Activated CD8-positive, alpha-beta memory T cell treated with anti-CD3 and anti-CD28 coated beads for 4 hours (primary cell): ENCODE data around the gene SLC7A7.
"Not testable (repeated sequence)": the region's sequence is repeated elsewhere in the genome, so short reads cannot be mapped to it uniquely, and the experiment has no call there.

ENCODE experiments used
- DNase-seq, 2 donors: peaks; one replicate each; pipeline ENCODE4 v3.0.0-alpha.2; 2020; ENCODE audit warnings: low read depth in 2 of 2

SLC7A7 gene

GRCh38 chr14:22814941-22815713 is at the start of gene SLC7A7:
TSS of gene SLC7A7 (minus strand) at chr14:22815435. CDS start at chr14:22813398, 2,037 bp downstream.
- DNase-seq = no peak

- no peak for DNase-seq
These were observed 49.7 kb upstream of the SLC7A7 start for GRCh38 chr14:22864979-22865378.

GRCh38 chr14:22861651-22862050 is 46.4 kb upstream of the SLC7A7 start:
- no peak for DNase-seq

DNA sequence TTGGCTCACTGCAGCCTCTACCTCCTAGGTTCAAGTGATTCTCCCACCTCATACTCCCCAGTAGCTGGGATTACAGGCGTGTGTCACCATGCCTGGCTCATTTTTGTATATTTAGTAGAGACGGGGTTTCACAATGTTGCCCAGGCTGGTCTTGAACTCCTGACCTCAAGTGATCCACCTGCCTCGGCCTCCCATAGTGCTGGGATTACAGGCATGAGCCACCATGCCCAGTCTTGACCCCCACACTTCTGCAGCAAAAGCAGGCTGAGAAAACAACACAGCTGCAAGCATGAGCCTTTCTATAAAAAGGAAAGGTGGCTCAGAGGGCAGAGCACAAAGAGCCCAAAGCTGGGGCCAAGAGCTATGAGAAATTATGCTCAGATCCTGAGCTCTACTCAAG is 45.1 kb upstream of the SLC7A7 start:
- not testable (repeated sequence) for DNase-seq

DNA sequence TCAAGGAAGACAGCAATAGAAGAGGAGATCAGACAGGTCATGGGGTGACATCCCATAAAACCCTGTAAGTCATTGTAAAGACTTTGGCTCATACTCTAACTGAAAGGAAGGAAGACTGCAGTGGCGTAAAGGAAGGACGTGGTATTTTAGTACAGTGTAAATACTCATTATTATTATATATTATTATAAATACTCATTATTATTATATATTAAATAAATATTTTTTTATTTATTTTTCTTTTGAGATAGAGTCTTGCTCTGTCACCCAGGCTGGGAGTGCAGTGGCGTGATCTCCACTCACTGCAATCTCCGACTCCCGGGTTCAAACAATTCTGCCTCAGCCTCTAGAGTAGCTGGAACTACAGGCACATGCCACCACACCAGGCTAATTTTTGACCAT is 41.2 kb upstream of the SLC7A7 start:
- no peak for DNase-seq

DNA sequence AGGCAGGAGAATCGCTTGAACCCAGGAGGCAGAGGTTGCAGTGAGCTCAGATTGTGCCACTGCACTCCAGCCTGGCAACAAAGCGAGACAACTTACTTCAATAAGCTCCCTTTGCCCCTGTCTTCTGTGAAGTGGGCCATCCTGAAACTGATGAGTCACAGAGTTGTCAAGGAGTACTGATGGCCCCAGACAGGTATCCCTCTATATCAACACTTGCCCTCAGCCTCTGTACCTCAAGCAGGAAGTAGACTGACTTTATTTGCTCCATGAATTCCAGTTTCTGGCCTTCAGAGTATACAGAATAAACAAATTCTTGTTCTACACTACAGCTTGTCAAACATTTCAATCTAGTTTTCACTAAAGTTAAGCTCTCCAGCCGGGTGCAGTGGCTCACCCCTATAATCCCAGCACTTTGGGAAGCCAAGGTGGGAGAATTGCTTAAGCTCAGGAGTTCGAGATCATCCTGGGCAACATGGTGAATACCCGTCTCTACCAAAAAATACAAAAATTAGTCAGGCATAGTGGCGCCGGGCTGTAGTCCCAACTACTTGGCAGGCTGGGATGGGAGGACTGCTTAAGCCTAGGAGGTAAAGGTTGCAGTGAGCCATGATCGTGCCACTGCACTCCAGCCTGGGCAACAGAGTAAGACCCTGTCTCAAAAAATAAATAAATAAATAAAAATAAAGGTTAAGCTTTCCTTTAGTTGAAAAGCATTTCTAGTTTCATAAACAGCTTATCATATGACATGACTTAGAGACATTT is 39.9 kb upstream of the SLC7A7 start:
- DNase-seq = no peak

DNA sequence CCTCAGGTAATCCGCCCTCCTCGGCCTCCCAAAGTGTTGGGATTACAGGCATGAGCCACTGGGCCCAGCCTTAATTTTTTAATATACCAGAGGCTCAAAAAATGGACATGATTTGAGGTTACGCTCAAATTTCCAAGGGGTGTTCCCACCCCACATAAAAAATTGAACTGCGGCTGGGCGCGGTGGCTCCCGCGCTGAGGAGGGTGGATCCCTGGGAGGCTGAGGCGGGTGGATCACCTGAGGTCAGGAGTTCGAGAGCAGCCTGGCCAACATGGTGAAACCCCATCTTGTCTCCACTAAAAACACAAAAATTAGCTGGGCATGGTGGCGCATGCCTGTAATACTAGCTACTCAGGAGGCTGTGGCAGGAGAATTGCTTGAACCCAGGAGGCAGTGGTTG is 39.1 kb upstream of the SLC7A7 start:
- not testable (repeated sequence) for DNase-seq

DNA sequence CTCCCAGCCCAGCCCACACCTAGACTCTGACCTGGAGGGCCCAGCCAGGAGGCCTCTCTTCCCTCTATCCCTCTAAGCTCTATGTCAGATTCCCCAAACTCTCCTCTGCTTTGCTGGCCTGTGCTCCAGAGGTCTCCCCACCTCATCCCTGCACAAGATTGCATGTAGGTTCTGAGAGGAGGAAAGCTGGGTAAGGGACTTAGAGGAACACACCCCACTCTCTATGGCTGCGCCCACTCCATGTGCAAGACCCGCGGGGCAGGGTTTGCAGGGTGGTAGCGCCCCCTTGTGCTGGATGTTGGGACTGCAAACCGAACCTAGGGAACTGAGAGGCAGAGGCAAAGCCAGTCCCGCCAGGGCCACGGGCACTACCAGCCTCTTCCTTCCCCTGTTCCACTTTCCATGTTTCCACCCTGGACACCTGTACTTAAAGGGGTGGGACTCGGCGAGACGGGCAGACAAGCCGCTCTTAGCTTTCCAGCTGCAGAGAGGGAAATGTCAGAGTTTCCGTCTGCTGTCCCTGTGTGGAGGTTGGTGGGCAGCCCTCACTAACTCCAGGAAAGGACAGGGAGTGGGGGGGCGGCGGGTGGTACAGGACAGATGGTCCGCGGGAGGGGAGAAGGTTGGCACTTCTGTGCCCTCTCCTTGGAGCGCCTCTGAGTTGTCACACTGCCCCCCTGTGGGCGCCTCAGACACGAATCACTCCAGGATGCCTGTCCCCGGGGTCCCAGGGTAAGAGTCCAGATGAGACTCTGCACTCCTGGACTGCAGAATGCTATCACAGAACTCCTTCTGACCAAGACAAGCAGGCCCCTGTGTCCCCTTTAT is 37.9 kb upstream of the SLC7A7 start:
- DNase-seq = peak; percentile 80 to 90

DNA sequence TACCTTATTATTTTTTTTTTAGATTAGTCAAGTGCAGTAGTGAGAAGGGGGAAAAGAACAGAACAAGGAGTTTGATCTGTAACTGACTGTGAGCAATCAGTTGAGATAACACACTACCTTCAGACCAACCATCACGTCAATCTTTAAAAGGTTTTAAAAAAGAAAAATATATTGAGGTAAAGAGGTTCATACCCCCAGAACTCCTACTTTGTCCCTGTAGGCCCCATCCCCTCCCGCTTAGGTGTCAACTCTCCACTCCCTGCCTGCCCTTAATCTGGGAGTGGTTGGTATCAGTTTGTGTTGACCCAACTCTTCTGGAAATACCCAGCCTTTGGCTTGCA is 37.3 kb upstream of the SLC7A7 start:
- no peak for DNase-seq

DNA sequence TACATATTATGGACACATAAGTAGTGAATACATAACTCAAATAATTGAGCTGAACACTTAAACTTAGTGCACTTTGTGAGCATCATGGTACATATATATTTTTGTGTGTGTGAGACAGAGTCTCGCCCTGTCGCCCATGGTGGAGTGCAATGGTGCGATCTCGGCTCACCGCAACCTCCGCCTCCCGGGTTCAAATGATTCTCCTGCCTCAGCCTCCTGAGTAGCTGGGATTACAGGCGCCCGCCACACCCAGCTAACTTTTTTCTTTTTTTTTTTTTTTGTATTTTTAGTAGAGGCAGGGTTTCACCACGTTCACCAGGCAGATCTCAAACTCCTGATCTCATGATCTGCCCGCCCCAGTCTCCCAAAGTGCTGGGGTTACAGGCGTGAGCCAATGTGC is 36.9 kb upstream of the SLC7A7 start:
- not testable (repeated sequence) for DNase-seq

DNA sequence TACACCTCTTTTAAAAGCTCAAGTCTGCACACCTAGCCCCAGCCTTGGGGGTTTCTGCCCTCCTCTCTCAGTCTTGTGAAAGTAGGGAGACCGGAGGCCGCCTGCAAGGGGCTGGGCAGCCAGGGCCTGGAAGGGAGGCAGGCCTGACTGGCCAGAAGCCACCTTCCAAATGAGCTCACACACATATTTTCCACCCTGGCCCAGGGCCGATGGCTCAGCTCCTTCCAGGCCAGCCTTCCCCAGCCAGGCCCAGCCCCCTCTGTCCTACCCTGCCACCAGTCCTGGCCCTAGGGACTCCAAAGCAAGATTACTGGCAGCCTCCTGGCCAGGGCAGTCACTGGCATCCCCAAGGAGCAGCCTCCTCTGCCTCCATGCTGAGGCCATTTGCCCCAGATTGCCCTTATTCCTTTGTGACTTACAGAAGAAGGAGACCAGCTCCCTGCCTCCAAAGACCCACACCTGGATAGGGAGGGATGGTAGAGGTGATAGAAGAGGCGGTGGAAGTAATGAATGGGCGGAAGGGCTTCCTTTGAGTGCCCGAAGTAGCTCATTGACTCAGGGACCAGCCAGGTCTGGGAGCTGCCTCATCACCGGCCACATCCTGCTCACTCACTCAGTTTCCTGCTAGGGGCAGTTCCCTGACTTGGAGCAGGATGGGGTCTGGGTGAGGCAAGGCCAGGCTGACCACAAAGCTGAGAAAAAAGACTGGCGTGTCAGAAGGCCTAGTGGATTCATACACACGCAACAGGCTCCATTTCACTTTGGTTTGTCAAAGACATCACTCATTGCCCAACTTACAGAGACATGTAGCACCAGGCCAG is 35.9 kb upstream of the SLC7A7 start:
- DNase-seq = no peak

DNA sequence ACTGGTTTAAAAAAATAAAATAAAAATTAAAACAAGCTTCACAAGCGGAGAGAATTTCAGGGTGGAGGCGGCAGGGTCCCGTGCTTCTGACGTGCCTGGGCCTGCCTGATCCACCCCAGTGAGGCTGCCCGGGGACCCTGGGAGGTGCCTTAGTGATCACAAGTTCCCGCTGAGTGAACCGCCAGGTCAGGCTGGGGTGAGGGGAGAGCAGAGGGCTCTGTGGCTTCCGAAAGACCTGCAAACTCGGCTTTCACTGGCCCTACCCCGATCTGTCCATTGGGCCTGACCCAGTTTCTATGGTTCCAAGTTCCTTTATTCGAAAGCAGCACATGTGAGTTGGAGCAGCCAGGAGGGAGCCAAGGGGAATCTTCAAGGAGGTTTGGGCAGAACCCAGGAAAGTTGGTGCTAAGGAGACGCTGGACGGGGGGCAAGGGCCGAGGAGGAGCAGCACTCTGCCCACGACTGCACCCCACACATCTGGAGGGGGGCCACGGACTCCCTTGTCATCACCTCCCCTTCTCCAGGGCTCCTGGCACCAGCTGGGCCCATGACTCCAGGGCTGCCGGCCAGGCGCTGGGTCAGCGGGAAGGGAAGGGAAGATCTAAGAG is 34.1 kb upstream of the SLC7A7 start:
- DNase-seq = no peak

DNA sequence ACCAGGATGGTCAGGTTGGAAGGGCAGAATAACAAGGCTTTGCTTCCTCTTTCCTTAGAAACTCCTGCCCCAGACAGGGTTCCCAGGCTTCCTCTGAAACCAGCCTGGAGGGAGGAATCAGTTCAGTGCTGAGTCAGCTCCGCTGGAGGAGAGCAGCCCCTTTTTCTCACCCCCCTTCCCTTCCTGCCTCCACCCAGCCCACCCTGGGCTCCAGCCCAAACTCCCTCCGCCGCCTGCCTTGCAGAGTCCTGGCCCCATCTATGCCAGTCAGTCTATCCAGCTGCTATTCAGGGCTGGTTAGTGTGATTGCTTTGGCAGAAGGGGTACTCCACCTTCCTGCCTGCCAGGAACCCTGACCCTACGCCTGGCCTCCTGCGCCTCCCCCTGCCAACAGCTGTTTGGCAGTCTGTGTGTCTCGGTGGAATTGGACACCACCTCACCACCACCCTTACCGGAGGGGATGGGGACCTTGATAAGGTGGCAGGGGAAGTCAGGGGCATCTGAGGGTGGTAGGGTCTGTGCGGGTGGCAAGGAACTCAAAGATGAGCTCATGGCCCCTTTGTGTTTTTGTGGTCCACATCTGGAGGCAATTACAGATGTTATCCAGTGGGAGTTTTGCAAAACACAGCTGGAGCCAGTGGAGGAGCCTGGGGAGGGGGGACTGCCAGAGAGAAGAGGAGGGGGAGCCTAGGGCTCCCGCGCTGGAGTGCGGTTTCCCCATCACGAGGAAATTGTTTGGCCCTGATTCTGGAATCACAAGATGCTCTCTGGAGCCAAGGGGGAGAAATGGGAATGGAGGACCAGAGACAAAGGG is 33.3 kb upstream of the SLC7A7 start:
- DNase-seq = no peak

- no peak for DNase-seq
These were observed 32.6 kb upstream of the SLC7A7 start for GRCh38 chr14:22847661-22848341.

DNA sequence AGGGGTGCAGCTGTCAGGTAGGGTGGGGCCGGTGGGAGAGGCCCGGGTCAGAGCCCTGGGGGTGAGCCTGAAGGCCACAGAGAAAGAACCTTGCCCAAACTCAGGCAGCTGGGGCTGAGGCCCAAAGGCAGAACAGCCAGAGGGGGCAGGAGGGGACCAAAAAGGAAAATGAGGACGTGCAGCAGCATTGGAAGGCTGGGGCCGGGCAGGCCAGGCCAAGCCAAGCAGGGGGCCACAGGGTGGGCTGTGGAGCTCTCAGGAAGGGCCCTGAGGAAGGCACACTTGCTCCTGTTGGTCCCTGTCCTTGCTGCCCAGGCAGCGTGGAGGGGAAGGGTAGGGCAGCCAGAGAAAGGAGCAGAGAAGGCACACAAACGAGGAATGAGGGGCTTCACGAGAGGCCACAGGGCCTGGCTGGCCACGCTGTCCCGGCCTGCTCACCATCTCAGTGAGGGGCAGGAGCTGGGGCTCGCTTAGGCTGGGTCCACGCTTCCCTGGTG is 31.6 kb upstream of the SLC7A7 start:
- DNase-seq = no peak

DNA sequence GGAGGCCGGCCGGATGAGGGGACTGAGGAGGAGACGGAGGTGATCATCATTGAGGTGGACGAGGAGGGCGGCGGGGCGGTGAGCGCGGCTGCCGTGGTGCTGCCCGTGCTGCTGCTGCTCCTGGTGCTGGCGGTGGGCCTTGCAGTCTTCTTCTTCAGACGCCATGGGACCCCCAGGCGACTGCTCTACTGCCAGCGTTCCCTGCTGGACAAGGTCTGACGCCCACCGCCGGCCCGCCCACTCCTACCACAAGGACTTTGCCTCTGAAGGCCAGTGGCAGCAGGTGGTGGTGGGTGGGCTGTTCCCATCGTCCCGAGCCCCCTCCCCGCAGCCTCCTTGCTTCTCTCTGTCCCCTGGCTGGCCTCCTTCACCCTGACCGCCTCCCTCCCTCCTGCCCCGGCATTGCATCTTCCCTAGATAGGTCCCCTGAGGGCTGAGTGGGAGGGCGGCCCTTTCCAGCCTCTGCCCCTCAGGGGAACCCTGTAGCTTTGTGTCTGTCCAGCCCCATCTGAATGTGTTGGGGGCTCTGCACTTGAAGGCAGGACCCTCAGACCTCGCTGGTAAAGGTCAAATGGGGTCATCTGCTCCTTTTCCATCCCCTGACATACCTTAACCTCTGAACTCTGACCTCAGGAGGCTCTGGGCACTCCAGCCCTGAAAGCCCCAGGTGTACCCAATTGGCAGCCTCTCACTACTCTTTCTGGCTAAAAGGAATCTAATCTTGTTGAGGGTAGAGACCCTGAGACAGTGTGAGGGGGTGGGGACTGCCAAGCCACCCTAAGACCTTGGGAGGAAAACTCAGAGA is 30.8 kb upstream of the SLC7A7 start:
- DNase-seq = no peak

DNA sequence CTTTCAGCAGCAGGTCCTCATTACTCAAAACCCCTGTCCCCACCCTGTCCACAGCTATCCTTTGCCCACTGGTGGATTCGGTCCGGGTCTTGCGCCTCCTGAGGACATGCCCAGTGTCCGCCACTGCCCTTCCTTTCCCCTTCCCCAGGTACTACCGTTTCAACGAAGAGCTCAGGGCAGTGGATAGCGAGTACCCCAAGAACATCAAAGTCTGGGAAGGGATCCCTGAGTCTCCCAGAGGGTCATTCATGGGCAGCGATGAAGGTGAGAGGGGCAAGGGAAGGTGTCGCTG is 29.8 kb upstream of the SLC7A7 start:
- no peak for DNase-seq

DNA sequence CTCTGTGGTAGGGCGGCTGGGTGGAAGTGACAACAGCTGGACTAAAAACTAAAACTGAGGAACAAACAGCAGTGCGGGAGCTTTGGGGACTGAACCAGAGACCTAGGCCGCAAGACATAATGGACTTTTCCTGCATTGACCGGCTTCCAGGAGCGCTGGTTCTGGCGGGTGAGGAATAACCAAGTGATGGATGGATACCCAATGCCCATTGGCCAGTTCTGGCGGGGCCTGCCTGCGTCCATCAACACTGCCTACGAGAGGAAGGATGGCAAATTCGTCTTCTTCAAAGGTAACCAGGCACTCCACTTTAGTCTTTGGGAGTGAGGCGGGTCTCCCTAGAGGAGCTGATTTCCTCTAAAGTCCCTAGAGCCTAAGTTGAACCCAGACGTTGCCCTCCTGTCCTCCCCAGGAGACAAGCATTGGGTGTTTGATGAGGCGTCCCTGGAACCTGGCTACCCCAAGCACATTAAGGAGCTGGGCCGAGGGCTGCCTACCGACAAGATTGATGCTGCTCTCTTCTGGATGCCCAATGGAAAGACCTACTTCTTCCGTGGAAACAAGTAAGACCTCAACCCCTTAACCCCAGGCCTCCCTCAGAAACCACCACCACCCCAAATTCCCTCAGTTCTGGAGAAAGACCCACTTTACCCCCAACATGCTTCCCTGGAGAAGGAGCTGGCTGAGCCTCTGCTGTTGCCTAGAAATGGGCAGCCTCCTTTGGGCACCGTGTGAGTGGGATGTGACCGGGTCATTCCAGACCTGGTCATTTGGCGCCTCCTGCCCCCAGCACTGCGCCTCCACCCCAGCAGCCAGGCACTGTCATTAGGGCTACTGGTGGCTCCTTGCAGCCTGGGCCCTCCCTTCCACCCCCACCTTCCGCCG is 29.2 kb upstream of the SLC7A7 start:
- no peak for DNase-seq
